OCI-LY7 (cell line): ENCODE data around the gene MLKL. TPM values are rescaled to one million over a fixed set of nuclear protein-coding genes. Genes with fewer than 3 reads are reported as not detected.
A peak's percentile ranks its signal among the peaks of the same experiment; 100 is the strongest.

ENCODE experiments used
- BruUV-seq: library from RNA; stranded (reverse); fragments of 400-500 nt; replicated peaks from 2 replicates; lab custom pipeline; 2021; lab: Mats Ljungman, UMichigan
- CTCF ChIA-PET: fragments of 300-600 bp; sonication (Branson Sonifier 250); formaldehyde crosslinking; loops from one replicate; lab custom pipeline; 2022; ENCODE audit warnings: antibody characterized with exemption; ENCODE audit not compliant: unreplicated experiment; lab: Charles Lee
- POLR2A ChIA-PET: fragments of 300-600 bp; sonication (Branson Sonifier 250); formaldehyde crosslinking; loops from one replicate; lab custom pipeline; 2022; ENCODE audit warnings: antibody characterized with exemption; lab: Charles Lee
- DNase-seq: peaks from one replicate; pipeline ENCODE4 v3.0.0-alpha.2; 2015; ENCODE audit warnings: low spot score
- H2AFZ ChIP-seq: fragments of 200-600 bp; sonication (generic), shearing (Covaris generic); 2 replicates; pipeline ENCODE4 v1.6.1; 2014; ENCODE audit warnings: mild to moderate bottlenecking, antibody characterized with exemption, low read length, moderate library complexity
- H3K27ac ChIP-seq: fragments of 200-600 bp; sonication (generic); 2 replicates; pipeline ENCODE4 v1.5.1; 2014; ENCODE audit warnings: mixed run types, low read depth, mild to moderate bottlenecking, moderate library complexity, low read length, inconsistent platforms; ENCODE audit not compliant: poor library complexity, severe bottlenecking
- H3K36me3 ChIP-seq: fragments of 200-600 bp; sonication (generic); 2 replicates; pipeline ENCODE4 v1.6.1; 2014; ENCODE audit warnings: mild to moderate bottlenecking, antibody characterized with exemption, low read length, moderate library complexity, mixed read lengths; ENCODE audit not compliant: insufficient read depth
- H3K4me1 ChIP-seq: fragments of 200-600 bp; sonication (generic); 2 replicates; pipeline ENCODE4 v1.5.1; 2014; ENCODE audit warnings: mild to moderate bottlenecking, low read length; ENCODE audit not compliant: insufficient read depth, poor library complexity, severe bottlenecking
- H3K4me2 ChIP-seq: fragments of 200-600 bp; sonication (generic); 2 replicates; pipeline ENCODE4 v1.6.1; 2014; ENCODE audit warnings: mild to moderate bottlenecking, low read length
- H3K4me3 ChIP-seq: fragments of 200-600 bp; sonication (generic); 2 replicates; pipeline ENCODE4 v1.5.1; 2014; ENCODE audit warnings: mild to moderate bottlenecking, low read depth, low read length; ENCODE audit not compliant: poor library complexity, severe bottlenecking
- H3K79me2 ChIP-seq: fragments of 200-600 bp; sonication (generic); 2 replicates; pipeline ENCODE4 v1.6.1; 2016; ENCODE audit warnings: low read depth, mild to moderate bottlenecking, low read length, moderate library complexity, mixed read lengths; ENCODE audit not compliant: insufficient read depth
- H3K9me2 ChIP-seq: fragments of 200-600 bp; sonication (generic); 2 replicates; pipeline ENCODE4 v1.6.1; 2016; ENCODE audit warnings: mild to moderate bottlenecking, low read length, mixed read lengths; ENCODE audit not compliant: insufficient read depth
- H3K9me3 ChIP-seq: fragments of 200-600 bp; sonication (generic); 2 replicates; pipeline ENCODE4 v1.6.1; 2014; ENCODE audit warnings: mild to moderate bottlenecking, mixed run types, low read length, mixed read lengths
- H4K20me1 ChIP-seq: fragments of 200-600 bp; sonication (generic); 2 replicates; pipeline ENCODE4 v1.6.1; 2014; ENCODE audit warnings: mild to moderate bottlenecking, antibody characterized with exemption, low read length, moderate library complexity, mixed read lengths; ENCODE audit not compliant: insufficient read depth
- CTCF ChIP-seq: fragments of 200-600 bp; sonication (generic); conservative IDR thresholded peaks from 2 replicates; pipeline ENCODE4 v1.5.1; 2014; ENCODE audit warnings: mild to moderate bottlenecking, antibody characterized with exemption, low read length, moderate library complexity, mixed read lengths
- EZH2phosphoT487 ChIP-seq: fragments of 200-600 bp; sonication (generic); IDR thresholded peaks from 2 replicates; pipeline ENCODE4 v1.6.1; 2018; ENCODE audit warnings: low read depth, borderline replicate concordance, mild to moderate bottlenecking, mixed run types, antibody characterized with exemption, low read length, moderate library complexity, mixed read lengths
- intact Hi-C: fragments of 100-400 bp; cut with micrococcal nuclease; formaldehyde crosslinking; loops from one replicate; pipeline ENCODE4 v1.10.0; 2022; ENCODE audit not compliant: unreplicated experiment
- total RNA-seq, 2 experiments: library from RNA; depleted of rRNA in 1 of 2; stranded (reverse); fragments of >200 nt in 1 of 2; shearing (Covaris generic) in 1 of 2; gene quantifications; 2 replicates each; pipeline ENCODE4 v1.2.3, GENCODE V29; 2014 to 2022

The MLKL gene
- total RNA-seq, 2 experiments from 2014 or later: 8.0 to 9.0 TPM

- Histone ChIP-seq H3K4me2 (no peak overlapping the region), H3K27ac (no peak overlapping the region), H3K4me1 (no peaks in the 10 kb centered on the region), H3K4me3 (no peak overlapping the region), H2AFZ (no peak overlapping the region), H4K20me1 (0 out of 2 replicates have a peak, but pooled peaks cover 6% of the 10 kb centered on the region), H3K9me3 (no peaks in the 10 kb centered on the region), H3K36me3 (peaks cover 97% of the 10 kb centered on the region), H3K79me2 (no peaks in the 10 kb centered on the region), H3K9me2 (no peaks in the 10 kb centered on the region)
- BruUV-seq: no TSS peak
- ChIA-PET CTCF (no interaction called here), POLR2A (interaction anchor here (0.6 to 1.2 kb wide), 2 partner anchors 148 to 493 kb away, joined by 3 read pairs; no protein-coding TSS in a partner anchor)
- intact Hi-C loops: no loop called here
- DNase-seq: no peak
- TF ChIP-seq EZH2phosphoT487: no peak
- TF ChIP-seq CTCF: no peak
Observed at GRCh38 chr16:74623839-74624235, 76.8 kb downstream of the MLKL start.

GRCh38 chr16:74623214-74623838 is 77.3 kb downstream of the MLKL start:
- intact Hi-C loops: no loop called here

More at GRCh38 chr16:74623214-74623838, 77.3 kb downstream of the MLKL start:
- DNase-seq: peak; percentile 57
- Histone ChIP-seq H3K4me3 (no peak overlapping the region), H3K79me2 (no peaks in the 10 kb centered on the region), H4K20me1 (0 out of 2 replicates have a peak, but pooled peaks cover 6% of the 10 kb centered on the region), H3K4me1 (no peaks in the 10 kb centered on the region), H3K27ac (no peak overlapping the region), H3K36me3 (peaks cover 94% of the 10 kb centered on the region), H2AFZ (no peak overlapping the region), H3K9me2 (no peaks in the 10 kb centered on the region), H3K4me2 (no peak overlapping the region), H3K9me3 (no peaks in the 10 kb centered on the region)
- BruUV-seq: no TSS peak
- ChIA-PET POLR2A (interaction anchor here (1.2 to 1.3 kb wide), 2 partner anchors 15 to 148 kb away, joined by 3 read pairs; no protein-coding TSS in a partner anchor), CTCF (no interaction called here)
- TF ChIP-seq EZH2phosphoT487 (no peak), CTCF (peak; percentile 81)
